Right lobe of liver (tissue), 4 donors: ENCODE data around the gene P2RY6.

Experiments
- POLR2A ChIP-seq: fragments of 450-650 bp; IDR thresholded peaks from one replicate; pipeline ENCODE4 v1.6.1; 2017; ENCODE audit warnings: antibody characterized with exemption, mild to moderate bottlenecking
- TF ChIP-seq, protein P1 (sequence below), 4 donors: fragments of 200-600 bp in 3 of 4; fragments of 450-650 bp in 1 of 4; IDR thresholded peaks; one replicate each; pipeline versions ENCODE4 v1.5.1 to v1.8.0; 2016 to 2022; ENCODE audit warnings: antibody characterized with exemption in 4 of 4, mild to moderate bottlenecking in 2 of 4
- donor health status: DM: no; HTN: no; CAD: no.
- donor health status: DM: no; HTN: no; CAD: no.
- donor health status: DM: no; HTN: yes; CAD: no.

DNA sequence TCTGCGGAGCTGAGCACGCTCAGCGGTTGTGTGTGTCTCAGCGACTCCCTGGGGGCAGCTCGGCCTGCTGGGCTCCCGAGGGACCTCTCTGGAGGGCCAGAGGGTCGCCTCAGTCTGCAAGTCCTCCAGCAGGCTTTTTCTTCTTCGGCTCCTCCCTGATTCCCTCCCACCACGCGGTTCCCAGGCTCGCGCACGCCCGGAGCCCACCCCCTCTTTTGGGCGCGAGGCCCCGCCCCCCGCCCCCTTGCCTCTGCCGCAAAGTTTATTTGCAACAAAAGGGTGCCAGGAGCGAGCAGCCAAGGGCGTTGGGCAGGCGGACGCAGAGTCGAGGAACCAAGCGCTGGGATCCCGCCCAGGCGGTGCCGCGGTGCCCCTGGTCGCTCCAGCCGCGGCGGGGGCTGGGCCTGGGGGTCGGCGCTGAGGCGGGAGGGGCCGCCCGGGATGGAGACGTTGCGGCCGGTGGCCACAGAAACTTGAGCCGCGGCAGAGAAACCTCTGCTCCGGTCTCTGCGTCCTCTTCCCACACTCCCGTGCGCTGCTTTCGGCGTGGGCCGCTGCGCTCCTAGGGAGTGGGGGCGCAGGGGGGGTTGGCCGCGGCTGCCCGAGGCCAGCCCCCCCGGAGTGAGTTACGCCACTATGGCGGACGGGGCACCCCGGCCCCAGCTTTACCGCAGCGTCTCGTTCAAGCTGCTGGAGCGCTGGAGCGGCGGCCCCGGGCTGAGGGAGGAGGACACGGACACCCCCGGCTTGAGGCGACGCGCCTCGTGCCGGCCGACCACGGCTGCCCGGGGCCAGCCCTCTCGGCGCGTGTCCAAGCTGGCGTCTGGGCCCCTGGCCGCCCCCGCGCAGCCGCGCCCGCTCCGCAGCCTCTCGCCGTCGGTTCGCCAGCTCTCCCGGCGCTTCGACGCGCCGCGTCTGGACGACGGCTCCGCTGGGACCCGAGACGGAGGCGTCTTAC is 36.1 kb downstream of the P2RY6 start, which contains the start of gene ARHGEF17:
- TF ChIP-seq POLR2A = peak; percentile 32
- TF ChIP-seq, protein P1, sequence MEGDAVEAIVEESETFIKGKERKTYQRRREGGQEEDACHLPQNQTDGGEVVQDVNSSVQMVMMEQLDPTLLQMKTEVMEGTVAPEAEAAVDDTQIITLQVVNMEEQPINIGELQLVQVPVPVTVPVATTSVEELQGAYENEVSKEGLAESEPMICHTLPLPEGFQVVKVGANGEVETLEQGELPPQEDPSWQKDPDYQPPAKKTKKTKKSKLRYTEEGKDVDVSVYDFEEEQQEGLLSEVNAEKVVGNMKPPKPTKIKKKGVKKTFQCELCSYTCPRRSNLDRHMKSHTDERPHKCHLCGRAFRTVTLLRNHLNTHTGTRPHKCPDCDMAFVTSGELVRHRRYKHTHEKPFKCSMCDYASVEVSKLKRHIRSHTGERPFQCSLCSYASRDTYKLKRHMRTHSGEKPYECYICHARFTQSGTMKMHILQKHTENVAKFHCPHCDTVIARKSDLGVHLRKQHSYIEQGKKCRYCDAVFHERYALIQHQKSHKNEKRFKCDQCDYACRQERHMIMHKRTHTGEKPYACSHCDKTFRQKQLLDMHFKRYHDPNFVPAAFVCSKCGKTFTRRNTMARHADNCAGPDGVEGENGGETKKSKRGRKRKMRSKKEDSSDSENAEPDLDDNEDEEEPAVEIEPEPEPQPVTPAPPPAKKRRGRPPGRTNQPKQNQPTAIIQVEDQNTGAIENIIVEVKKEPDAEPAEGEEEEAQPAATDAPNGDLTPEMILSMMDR (IDR thresholded peaks at IDR 0.05) = no peak
